NCI-H1436 (cell line): ENCODE data around the gene ACACA.

Source experiments
- DNase-seq: peaks from one replicate; lab custom pipeline; 2025; lab: John Stamatoyannopoulos, UW

Gene ACACA

DNA sequence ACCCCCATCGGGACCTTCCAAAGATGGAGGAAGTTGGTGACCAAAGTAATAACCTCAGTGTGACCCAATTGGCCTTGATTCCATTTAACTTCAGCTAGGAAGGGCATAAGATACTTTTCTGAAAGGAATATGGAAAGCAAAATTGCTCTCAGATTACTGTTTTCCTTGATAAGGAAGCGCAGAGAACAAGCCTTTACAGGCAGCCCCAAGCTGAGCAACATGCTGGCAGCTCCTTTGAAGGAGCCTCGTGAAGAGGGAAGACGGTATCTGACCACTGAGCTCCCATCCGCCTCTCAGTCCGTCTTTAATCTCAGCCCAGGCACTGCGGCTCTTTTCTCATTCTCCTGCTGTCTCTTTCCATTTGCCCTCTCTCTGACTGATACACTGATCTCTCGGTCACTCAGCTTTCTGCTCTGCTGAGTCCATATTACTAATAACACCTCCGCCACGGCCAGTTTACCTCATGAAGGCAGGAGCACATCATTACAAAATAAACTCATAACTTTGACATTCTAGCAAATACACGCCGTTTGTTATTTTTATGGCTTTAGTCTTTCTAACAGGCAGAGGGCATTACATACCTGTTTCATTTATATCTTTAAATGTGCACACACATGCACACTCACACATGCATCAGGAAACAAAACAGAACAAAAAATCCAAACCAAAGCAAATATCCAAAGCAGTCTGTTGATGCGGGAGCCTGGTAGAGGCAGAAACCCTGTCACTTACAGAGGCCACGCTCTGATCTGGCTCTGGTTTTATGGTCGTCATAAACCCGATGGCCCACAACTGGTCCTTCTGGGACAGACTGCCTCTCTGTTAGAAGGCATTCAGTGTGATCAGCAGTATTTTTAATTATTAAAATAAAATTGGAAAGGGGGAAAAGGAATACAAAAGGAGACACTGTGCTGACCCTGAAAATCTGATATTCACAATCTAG is 274.7 kb downstream of the ACACA start:
- no peak for DNase-seq

DNA sequence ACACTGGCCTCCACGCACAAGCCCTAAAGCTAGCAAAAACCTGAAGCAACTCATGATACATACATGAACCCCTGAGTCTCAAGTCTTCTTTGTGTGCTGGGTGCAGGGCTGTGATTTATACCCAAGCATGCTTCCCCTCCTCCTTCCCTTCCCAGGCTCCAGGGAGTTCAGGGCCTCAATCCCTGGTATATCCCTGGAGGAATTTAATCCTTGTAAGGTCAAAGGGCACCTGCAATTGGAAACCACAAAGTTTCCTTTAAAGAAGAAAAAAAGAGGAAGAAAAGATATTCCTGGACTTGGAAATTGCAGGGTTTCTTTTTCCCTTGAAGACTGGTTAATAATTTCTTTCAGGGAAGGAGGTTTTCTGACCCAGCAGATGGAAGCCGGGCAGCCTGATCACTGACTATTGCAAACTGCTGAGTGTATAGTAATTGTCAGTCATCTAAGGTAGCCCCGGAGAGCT is 275.6 kb downstream of the ACACA start:
- DNase-seq: no peak

DNA sequence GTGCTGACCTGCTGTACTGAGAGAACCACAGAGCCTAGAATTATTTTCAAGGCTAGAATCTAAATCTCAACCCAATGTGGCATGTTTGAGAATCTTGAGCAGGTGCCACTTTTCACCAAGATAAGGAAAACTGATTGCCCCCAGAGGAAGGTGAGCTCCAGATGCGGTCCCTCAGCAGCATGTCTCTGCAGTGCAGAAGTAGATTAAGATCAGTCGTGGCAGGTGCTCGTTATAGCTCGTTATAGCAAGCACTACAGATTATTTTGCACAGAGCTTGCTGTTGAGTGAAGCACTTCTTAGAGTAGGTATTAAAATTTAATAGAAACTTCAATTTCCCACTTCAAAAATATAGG is 281.8 kb downstream of the ACACA start:
- no peak for DNase-seq

DNA sequence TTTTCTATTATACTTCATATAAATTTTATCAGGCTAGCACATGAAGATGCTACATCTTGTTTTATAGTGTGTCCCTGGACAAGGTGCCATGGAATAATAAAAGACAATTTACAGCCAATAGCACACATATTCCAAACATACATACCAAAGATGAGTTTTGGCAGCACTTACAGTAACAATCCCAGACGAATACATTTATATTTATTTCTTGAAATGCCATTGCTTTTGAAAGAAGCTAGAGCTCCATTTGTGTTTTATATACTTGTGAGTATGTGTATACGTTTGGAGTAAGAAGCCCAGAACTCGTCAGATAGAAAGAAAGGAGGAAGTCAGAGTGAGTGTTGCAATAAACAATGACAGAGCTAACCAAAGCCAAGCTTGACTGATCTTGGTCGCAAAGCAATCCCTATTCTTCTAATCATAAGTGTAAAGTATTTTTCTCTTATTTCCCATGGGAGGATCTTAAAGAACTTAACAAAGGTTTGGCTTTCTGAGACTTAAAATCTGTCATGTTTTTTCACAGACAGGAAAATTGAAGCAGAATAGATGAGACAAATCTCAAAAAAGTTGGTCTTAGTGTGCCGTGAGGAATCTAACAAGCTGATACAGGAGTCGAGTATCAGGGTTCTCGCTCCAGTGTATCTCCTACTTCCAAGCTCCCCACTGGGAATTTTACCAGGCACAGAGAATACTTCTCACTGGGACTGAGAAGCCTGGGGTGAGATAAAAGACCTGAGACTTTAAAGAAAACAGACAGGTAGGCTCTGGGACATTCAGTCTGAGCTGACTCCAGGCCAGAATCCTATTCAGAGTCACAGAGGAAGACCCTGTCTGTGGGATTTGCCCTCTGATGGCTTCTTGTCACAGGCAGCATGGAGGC is 282.5 kb downstream of the ACACA start:
- no peak for DNase-seq

DNA sequence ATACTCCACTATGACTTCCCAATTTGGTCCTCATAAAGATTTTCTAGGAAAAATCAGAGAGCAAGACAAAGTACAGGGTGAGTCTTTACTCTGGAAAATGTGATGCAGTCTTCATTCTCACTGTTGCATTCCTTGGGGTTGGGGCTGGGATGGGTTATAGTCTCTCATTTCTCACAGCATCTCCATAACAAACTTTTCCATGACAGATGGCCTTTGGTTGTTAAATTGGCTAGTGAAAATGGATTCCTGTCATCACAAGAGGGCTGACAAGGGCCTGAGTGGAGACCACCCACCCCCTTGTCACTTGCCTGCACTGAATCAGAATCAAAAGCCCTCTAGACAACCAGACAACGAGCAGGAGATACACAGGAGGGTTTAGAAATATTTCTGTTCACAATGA is 283.2 kb downstream of the ACACA start:
- DNase-seq: no peak

DNA sequence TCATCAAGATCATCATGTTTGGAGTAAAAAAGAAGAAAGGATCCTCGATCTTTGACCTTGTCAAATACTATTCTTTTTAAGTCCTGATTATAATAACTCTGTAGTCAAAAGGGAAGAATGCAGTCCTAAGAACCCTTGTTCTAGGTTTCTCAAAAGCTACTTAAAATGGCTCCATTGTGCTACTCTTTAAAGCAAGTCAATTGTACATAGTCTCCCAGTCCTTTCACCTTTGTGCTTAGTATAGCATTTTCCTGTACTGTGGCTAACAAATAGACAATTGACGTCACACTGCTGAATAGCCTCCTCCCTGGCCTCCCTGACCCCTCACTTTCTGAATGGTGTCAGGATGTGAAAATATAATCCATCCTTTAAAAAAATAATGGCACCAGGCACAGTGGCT is 285.0 kb downstream of the ACACA start:
- no peak for DNase-seq

DNA sequence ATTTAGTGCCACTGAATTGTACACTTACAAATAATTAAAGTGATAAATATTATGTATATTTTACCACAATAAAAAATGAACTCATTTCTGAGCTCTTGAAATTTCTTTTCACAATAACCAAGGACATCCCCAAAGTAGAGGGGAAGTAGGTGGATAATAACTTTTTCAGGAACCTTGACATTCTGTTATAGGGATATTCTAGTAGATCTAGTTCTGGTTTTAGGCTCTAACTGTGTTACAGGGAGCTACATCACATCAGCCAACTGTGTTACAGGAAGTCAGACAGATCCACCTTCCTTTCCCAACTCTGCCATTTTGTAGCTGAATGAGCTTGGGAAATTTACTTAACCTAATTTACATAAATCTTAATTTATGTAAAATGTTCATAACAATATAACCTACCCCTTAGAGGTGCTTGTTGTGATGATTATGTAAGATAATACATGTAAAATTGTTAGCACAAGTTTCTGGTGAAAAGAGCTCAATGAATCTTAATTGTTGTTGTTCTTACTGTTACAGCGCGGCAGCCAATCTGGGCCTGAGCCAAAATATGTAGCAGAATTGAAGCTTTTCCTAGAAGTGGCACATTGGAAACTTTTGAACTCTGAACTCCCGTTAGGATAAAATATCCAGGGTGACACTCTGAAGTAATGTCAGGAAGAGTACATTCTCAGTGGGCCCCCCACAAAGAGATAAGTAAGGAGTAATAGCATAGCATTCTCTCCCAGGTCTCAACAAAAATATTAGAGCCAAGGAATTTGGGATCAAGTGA is 288.1 kb downstream of the ACACA start:
- DNase-seq: no peak

DNA sequence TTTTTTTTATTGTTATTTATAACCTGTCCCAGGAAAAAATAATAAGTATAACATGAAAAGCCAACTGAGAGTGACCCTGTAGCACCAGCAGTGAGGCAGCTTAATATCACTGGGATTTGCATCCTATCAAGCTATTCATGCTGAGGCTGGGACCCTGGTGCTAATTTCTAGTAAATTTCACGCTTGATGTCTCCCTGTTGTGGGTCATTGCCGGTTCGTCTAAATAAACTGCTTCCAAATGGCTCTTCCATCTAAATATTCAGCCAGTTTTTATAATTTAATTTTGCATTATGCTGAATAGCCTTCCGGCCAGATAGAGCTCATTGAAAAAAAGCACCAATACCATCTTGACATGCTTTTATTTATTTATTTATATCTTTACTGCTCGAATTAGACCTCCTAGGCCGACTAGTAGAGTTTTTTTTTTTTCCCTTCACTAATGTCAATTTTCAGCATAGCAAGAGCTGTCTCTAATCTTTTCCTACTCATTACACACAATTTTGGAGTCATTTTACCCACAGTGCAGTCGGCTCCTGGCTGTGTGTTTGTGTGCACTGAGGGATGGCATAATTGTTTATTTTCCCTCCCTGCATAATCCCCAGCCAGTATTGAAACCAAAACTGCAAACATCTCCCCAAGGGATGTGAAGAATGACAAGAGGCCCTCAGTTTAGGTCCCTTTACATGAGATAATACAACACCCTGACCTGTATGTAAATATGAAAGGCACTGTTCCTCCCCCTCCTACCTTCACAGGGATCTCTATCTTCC is 289.1 kb downstream of the ACACA start:
- DNase-seq: no peak

DNA sequence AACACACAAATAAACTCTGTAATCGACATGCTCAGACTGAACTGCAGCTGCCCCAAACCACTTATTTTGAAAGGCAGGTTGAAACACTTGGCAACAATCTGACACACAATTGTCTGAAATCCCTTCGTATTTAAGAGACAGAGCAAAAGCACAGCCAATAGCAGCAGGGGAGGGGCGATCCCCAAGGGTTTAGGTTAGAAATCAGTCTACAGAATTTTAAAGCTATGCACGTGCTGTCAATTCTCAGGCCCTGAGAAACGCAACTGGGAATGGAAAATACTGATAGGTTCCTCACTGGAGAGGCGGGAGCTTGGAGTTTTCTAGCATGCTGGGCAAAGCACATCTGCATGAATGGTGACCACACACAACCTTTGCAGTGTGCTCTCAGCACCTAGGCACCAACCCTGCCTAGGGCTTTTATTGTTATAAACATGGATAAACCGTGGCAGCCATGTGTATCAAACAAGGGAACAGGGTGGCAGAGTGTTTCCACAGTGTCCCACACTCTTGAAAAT is 289.9 kb downstream of the ACACA start:
- peak; percentile 74 for DNase-seq

DNA sequence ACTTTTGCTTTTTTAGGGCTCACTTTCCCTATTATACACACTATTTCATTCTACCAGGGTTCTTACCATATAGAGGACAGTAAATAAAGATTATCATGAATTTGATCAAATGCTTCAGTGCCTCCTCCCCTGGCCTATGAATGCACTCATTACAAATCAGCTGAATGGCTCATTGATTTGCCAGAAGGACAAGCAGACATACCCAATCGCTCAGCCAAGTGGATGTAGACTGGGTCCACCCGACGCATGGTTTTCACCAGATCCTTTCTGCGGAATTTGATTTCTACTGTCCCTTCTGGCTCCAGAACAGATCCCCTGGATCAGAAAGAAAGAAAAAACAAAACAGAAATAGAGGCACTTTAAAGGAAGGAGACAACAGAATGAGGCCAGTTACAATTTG is 295.3 kb downstream of the ACACA start:
- DNase-seq: no peak

DNA sequence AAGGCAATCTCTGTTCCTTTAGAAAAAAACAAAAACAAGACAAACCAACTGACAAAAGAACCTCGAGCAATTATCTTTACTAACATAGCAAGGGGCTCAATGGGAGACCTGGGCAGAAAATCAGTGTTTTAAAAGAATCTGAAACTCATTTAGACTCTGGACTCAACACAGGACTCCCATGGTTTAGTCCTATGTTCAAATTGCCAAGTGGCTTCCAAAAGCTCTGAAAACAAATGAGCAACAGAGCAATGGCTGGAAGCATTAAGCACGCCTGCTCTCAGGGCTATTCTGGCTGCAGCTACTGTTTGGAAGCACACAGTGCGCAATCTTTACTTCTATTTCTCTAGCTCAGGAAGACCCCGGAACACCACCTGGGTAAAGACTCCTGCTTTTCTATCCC is 295.9 kb downstream of the ACACA start:
- no peak for DNase-seq

DNA sequence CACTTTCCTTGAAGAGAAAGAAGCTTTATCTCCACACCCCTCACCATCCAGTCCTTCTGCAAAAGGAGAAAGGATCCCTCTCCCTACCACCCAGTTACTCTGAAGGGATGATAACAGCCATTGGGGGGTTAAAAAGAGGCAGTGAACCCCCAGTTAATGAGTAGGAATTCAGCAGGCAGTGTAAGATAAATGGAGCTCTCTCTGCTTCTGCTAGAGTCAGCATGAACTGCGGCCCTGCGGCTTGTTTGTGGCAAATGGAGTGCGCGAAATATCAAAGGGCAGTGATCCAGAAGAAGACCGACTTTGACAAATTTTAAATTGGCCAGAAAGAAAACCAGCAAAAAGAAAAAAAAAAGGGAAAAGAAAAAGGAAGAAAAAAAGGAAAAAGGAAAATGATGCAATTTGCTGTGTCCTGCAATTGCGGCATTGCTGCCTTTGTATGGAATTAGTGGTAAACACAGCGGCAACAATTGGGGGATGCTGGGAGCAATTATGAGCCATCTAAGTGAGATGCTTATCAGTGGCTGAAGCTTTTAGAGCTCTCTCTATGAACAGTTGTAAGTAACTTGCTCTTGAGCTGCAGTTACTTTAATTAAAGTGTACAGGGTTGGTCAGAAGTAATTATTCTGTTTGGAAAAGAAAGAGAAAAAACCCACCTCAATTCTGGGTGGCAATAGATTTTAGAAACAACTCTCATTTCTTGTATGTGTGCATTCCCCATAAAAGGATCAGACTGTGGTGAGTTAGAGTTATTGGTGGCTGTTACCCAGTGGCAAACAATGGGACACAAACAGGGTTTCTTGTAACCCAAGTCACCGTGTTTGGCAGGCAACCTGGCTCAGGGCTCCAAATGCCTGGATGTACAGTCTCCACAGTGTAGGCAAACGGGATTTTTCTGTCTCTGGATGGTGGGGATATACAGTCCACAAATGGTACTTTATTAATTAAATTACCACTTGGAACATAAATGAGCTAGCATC is 296.6 kb downstream of the ACACA start:
- no peak for DNase-seq

DNA sequence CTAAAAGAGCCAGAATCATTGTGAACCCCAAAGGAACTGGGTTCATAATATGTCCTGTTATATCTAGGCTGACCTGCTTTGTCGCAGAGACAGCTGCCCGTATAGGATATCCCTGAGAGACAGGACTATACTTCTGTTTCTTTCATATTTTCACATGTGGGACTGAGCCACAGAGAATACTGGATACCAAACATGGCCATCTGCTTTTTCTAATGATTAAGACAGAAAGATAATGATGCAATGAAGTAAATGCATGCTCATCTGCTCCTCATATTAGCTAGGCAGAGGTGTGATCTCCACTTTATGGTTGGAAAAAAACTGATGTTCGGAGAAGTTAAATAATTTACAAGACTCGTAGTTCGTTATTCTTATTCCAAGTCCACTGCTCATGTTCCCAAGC is 297.5 kb downstream of the ACACA start:
- no peak for DNase-seq

DNA sequence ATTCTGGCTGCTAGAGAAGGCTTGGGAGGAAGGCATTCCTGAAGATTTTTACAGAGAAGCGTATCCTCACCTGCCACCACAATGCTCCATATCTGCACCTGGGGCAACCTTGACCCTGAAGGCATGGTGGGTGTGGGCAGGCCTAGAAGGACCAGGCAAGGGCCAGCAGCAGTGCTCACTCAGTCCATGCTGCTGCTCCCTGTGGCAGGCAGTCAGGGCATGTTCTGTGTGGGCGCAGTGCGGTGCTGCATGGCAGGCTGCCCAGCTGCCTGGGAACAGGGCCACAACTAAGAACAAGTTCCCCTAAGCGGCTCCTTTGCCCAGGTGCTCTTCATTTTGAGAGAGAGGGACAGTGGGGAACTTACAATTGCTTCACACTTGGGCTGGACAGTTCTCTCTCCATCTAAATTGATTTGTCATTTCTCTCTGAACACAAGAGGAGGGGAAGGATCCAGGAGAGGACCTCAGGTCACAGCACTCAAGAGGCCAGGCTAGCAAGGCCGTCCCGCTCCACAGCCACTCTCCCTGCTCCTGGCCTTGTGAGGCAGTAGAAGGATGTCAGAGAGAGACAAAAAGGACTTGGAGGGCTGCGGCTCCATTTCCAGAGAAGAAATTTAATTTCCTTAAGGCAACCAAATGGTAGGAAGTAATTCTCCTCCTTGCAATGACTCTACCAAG is 299.1 kb downstream of the ACACA start:
- no peak for DNase-seq

DNA sequence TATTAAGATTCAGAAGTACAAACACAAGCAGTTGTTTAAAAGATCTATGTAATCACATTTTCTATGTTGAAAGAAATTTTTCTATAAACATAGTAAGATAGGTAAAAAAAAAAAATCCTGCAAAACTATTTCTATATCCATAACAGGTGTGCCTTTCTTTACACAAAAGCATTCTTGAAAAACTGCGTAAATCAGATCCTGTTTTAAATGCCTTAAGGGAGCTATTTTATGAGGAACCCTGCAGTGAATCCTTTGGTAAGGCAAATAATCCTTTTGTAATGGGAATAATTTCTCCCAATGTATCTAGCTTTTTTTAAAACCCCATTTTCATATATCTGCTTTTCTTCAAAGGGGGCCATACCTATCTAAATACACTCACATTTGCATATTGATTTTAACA is 300.6 kb downstream of the ACACA start:
- DNase-seq: no peak

DNA sequence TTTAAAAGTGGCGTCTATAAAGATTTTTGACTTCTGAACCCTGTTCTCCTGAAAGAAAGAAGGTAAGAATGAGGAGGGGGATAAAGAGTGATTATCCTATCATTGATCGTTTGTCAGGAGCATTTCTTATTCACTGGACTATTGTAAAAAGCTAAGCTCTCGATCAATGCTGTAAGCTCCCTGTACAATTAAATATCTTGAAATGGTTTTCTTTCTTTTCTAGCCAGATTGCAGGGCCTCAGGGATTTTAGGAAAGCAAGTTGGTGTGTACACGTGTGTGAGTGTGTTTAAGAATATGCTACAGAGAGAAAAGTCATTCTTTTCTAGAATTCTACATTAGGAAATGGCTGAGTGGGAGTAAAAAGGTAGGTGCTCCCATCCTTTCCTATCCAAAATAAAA is 303.4 kb downstream of the ACACA start:
- DNase-seq: no peak

DNA sequence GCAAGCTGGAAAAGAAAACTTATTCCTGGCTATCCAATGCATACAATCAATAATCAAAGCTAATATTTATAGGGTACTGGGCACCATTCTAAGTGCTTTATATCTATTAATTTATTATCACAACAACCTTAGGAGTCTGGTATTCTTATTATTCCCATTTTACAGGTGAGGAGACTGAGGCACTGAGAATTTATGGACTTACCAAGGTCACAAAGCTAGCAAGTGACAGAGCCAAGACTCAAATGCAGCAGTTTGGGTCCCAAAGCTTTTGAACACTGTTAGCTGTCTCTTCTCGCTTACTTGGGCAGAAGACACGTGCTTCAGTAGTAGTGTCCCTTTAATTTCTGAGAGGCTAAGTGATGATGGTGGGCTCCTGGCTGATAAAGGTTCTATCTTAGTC is 305.3 kb downstream of the ACACA start:
- DNase-seq: no peak

DNA sequence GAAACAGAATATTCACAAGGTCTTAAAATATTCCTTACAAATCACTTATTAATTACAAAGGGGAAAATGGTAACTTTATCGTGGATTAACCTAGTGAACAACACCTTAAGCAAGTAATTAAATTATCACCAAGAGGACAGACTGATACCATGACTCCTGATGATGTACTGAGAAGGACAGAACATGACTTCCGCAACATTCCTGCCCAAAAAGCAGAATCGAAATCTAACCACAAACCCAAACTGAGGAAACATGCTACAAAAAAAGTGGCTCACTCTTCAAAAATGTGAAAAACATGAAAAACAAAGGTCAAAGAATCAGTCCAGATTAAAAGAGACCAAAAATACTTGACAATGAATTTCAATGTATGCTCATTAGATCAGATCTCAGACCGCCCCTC is 306.4 kb downstream of the ACACA start:
- DNase-seq: no peak

DNA sequence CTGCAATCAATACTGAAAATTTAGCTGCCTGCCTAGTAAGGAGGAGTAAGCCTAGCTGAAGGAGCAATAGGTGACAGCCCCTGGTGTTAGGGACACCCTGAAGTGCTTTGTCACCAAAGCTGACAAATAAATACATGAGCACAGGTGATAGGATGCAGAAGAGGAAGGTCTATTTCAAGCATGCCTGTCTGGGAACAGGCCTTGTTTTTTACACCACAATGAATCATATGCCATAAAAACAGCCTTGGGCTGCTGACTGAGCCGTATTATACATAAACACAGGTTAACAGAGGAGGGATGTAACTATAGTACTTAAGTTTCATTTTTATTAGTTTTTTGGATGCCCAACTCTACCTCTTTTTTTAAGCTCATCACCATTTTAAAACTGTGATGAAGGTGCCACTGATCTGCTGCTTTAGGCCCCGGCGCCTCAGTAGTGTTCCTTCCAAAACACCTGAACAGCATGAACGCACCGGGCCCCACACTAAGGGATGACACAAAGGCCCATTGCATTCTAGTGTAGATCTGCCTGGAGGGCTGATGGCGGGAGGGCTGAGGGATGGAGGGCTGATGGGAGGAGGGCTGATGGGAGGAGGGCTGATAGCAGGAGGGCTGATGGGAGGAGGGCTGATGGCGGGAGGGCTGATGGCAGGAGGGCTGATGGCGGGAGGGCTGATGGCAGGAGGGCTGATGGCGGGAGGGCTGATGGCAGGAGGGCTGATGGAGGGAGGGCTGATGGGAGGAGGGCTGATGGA is 307.5 kb downstream of the ACACA start:
- no peak for DNase-seq
